Neural cell (in vitro differentiated cells): ENCODE measurements around the gene TBXA2R. TPM values are rescaled to one million over a fixed set of nuclear protein-coding genes. Genes with fewer than 3 reads are reported as not detected.

Experiments used
- H2AFZ ChIP-seq: fragments of 200-600, 300-800 bp; sonication (generic), shearing (Covaris generic); 2 replicates; pipeline ENCODE4 v1.6.0; 2014; ENCODE audit warnings: low read depth, mild to moderate bottlenecking, antibody characterized with exemption, low read length, moderate library complexity
- H3F3A ChIP-seq: fragments of 200-600 bp; shearing (Covaris generic); 2 replicates; pipeline ENCODE4 v1.6.1; 2016; ENCODE audit warnings: mild to moderate bottlenecking, moderate library complexity, mixed read lengths, antibody characterized with exemption, low read length; ENCODE audit not compliant: insufficient read depth, poor library complexity, severe bottlenecking
- H3K27ac ChIP-seq: fragments of 200-600, 300-800 bp; sonication (generic), shearing (Covaris generic); 2 replicates; pipeline ENCODE4 v1.5.1; 2014; ENCODE audit warnings: mild to moderate bottlenecking, low read length, moderate library complexity
- H3K27me3 ChIP-seq: fragments of 300-800, 200-600 bp; sonication (generic), shearing (Covaris generic); 2 replicates; pipeline ENCODE4 v1.6.0; 2014; ENCODE audit warnings: mild to moderate bottlenecking, low read depth, low read length, moderate library complexity; ENCODE audit not compliant: insufficient read depth
- H3K36me3 ChIP-seq: fragments of 300-800, 200-600 bp; sonication (generic), shearing (Covaris generic); 2 replicates; pipeline ENCODE4 v1.5.1; 2014; ENCODE audit warnings: mild to moderate bottlenecking, antibody characterized with exemption, low read length, moderate library complexity; ENCODE audit not compliant: insufficient read depth
- H3K4me2 ChIP-seq: fragments of 300-800, 200-600 bp; sonication (generic), shearing (Covaris generic); 2 replicates; pipeline ENCODE4 v1.6.0; 2014; ENCODE audit warnings: mild to moderate bottlenecking, low read length
- H3K4me3 ChIP-seq: fragments of 300-800, 200-600 bp; sonication (generic), shearing (Covaris generic); 2 replicates; pipeline ENCODE4 v1.5.1; 2014; ENCODE audit warnings: mild to moderate bottlenecking, low read length, moderate library complexity
- H3K79me2 ChIP-seq: fragments of 200-600 bp; shearing (Covaris generic); replicated peaks from 2 replicates; pipeline ENCODE4 v1.6.0; 2014; ENCODE audit warnings: mild to moderate bottlenecking, low read length, moderate library complexity; ENCODE audit not compliant: insufficient read depth
- H3K9ac ChIP-seq: fragments of 300-800, 200-600 bp; sonication (generic), shearing (Covaris generic); 2 replicates; pipeline ENCODE4 v1.6.1; 2016; ENCODE audit warnings: mild to moderate bottlenecking, low read length, mixed read lengths
- H3K9me2 ChIP-seq: fragments of 200-600 bp; shearing (Covaris generic); 2 replicates; pipeline ENCODE4 v1.6.1; 2016; ENCODE audit warnings: mild to moderate bottlenecking, low read length, mixed read lengths; ENCODE audit not compliant: insufficient read depth
- H3K9me3 ChIP-seq: fragments of 200-600, 300-800 bp; sonication (generic), shearing (Covaris generic); 2 replicates; pipeline ENCODE4 v1.6.1; 2016; ENCODE audit warnings: mild to moderate bottlenecking, mixed run types, low read length, moderate library complexity, mixed read lengths
- H4K20me1 ChIP-seq: fragments of 200-600 bp; shearing (Covaris generic); 2 replicates; pipeline ENCODE4 v1.6.1; 2016; ENCODE audit warnings: mild to moderate bottlenecking, mixed run types; ENCODE audit not compliant: insufficient read depth
- EP300 ChIP-seq: fragments of 450-650 bp; conservative IDR thresholded peaks from 2 replicates; pipeline ENCODE4 v1.6.1; 2014; ENCODE audit warnings: antibody characterized with exemption, mild to moderate bottlenecking, moderate library complexity; ENCODE audit not compliant: poor library complexity, severe bottlenecking
- EZH2 ChIP-seq: fragments of 200-600, 300-800 bp; shearing (Covaris generic), sonication (generic); IDR thresholded peaks from 2 replicates; pipeline ENCODE4 v1.6.1; 2014; ENCODE audit warnings: antibody characterized with exemption, low read length, borderline replicate concordance, mild to moderate bottlenecking; ENCODE audit not compliant: insufficient read depth, poor library complexity, severe bottlenecking
- MXI1 ChIP-seq: fragments of 450-650 bp; conservative IDR thresholded peaks from 2 replicates; pipeline ENCODE4 v1.6.1; 2014; ENCODE audit warnings: antibody characterized with exemption, mild to moderate bottlenecking; ENCODE audit not compliant: poor library complexity, severe bottlenecking
- POLR2AphosphoS5 ChIP-seq: IDR thresholded peaks from 2 replicates; pipeline ENCODE4 v1.6.1; 2012
- RAD21 ChIP-seq: fragments of 450-650 bp; conservative IDR thresholded peaks from 2 replicates; pipeline ENCODE4 v1.6.1; 2014; ENCODE audit warnings: antibody characterized with exemption, mild to moderate bottlenecking, moderate library complexity
- SMC3 ChIP-seq: fragments of 450-650 bp; conservative IDR thresholded peaks from 2 replicates; pipeline ENCODE4 v1.6.1; 2014; ENCODE audit warnings: antibody characterized with exemption, mild to moderate bottlenecking, moderate library complexity; ENCODE audit not compliant: poor library complexity
- TAF1 ChIP-seq: IDR thresholded peaks from 2 replicates; pipeline ENCODE4 v1.6.1; 2012; ENCODE audit warnings: low read depth
- polyA plus RNA-seq: library from polyadenylated mRNA; depleted of rRNA; stranded (reverse); fragments of >200 nt; gene quantifications from 2 replicates; pipeline ENCODE4 v1.2.3, GENCODE V29; 2014
- TF ChIP-seq, protein P1 (sequence below): fragments of 450-650 bp; IDR thresholded peaks from 2 replicates; pipeline ENCODE4 v1.5.1; 2014; ENCODE audit warnings: antibody characterized with exemption, mild to moderate bottlenecking, moderate library complexity; ENCODE audit not compliant: poor library complexity, severe bottlenecking
- TF ChIP-seq, protein P2 (sequence below): IDR thresholded peaks from 2 replicates; pipeline ENCODE4 v1.6.1; 2012; ENCODE audit warnings: borderline replicate concordance

The TBXA2R gene
- polyA plus RNA-seq, 1 donor from 2014 or later, result not detected

DNA sequence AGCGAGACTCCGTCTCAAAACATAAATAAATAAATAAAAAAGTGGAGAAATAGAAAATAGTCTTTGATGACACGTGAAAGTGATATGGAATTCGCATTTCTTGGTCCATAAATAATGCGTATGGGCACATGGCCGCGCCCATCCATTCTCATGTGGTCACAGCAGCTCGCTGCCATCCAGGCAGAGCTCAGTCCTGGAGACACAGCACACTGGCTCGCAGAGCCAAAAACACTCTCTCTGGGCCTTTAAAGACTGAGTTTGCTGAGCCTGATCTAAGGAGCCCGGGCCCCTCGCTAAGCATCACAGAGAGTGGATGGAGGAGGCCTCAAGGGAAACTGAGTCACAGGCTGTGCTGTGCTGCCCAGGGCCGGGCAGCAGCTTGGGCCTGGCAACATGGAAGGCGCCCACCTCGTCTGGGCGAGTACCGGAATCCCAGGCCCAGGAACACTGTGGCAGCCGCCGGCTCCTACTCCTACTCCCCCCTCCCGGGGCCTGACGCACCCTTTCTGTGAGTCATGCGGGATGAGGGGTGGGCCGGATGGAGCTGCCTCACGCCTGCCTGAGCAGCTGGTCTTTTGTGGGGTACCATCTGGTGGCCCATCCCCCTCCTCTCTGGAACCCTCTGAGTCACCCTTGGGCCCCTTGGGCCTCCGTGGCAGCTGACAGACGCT lies 48.9 kb upstream of the TBXA2R start:
- no peak for TF ChIP-seq SMC3
- TF ChIP-seq, protein P1, sequence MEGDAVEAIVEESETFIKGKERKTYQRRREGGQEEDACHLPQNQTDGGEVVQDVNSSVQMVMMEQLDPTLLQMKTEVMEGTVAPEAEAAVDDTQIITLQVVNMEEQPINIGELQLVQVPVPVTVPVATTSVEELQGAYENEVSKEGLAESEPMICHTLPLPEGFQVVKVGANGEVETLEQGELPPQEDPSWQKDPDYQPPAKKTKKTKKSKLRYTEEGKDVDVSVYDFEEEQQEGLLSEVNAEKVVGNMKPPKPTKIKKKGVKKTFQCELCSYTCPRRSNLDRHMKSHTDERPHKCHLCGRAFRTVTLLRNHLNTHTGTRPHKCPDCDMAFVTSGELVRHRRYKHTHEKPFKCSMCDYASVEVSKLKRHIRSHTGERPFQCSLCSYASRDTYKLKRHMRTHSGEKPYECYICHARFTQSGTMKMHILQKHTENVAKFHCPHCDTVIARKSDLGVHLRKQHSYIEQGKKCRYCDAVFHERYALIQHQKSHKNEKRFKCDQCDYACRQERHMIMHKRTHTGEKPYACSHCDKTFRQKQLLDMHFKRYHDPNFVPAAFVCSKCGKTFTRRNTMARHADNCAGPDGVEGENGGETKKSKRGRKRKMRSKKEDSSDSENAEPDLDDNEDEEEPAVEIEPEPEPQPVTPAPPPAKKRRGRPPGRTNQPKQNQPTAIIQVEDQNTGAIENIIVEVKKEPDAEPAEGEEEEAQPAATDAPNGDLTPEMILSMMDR, result no peak
- TF ChIP-seq EP300, result no peak
- TF ChIP-seq TAF1, result no peak
- no peak for TF ChIP-seq POLR2AphosphoS5
- TF ChIP-seq, protein P2, sequence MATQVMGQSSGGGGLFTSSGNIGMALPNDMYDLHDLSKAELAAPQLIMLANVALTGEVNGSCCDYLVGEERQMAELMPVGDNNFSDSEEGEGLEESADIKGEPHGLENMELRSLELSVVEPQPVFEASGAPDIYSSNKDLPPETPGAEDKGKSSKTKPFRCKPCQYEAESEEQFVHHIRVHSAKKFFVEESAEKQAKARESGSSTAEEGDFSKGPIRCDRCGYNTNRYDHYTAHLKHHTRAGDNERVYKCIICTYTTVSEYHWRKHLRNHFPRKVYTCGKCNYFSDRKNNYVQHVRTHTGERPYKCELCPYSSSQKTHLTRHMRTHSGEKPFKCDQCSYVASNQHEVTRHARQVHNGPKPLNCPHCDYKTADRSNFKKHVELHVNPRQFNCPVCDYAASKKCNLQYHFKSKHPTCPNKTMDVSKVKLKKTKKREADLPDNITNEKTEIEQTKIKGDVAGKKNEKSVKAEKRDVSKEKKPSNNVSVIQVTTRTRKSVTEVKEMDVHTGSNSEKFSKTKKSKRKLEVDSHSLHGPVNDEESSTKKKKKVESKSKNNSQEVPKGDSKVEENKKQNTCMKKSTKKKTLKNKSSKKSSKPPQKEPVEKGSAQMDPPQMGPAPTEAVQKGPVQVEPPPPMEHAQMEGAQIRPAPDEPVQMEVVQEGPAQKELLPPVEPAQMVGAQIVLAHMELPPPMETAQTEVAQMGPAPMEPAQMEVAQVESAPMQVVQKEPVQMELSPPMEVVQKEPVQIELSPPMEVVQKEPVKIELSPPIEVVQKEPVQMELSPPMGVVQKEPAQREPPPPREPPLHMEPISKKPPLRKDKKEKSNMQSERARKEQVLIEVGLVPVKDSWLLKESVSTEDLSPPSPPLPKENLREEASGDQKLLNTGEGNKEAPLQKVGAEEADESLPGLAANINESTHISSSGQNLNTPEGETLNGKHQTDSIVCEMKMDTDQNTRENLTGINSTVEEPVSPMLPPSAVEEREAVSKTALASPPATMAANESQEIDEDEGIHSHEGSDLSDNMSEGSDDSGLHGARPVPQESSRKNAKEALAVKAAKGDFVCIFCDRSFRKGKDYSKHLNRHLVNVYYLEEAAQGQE, result no peak
- TF ChIP-seq MXI1, result no peak
- no peak for TF ChIP-seq EZH2
- TF ChIP-seq RAD21, result no peak
- no peaks in the 10 kb centered on the region for H3F3A ChIP-seq
- no peaks in the 10 kb centered on the region for H3K9me3 ChIP-seq
- no peaks in the 10 kb centered on the region for H3K9me2 ChIP-seq
- no peaks in the 10 kb centered on the region for H3K27me3 ChIP-seq
- H4K20me1 ChIP-seq, result no peaks in the 10 kb centered on the region
- no peak overlapping the region for H2AFZ ChIP-seq
- no peak overlapping the region for H3K4me3 ChIP-seq
- no peaks in the 10 kb centered on the region for H3K79me2 ChIP-seq
- H3K27ac ChIP-seq, result no peak overlapping the region
- peaks cover 5% of the 10 kb centered on the region for H3K36me3 ChIP-seq
- H3K4me2 ChIP-seq, result no peak overlapping the region
- no peak overlapping the region for H3K9ac ChIP-seq

DNA sequence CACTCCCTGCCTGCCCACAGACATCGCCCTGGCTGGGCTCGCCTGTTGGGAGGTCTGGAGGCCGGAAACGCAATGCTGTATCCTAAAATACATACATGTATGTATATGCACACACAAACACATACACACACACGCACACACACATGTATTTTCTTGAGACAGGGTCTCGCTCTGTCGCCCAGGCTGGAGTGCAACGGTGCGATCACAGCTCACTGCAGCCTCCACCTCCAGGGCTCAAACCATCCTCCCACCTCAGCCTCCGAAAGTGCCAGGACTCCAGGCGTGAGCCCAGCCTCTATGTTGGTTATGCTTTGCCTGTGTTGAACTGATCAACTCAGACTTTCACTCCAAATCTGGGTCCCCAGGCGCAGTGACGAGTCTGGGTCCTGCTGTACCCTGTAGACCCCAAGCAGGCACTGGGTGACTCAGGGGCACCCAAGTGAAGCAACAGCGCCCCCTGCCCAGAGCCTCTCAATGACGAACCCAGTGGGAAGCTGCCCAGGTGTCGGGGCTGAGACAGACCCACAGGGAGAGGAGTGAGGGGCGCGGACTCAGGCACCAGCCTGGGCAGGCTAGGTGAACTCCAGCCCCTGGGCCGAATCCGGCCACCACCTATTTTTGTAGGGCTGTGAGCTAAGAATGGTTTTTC lies 47.3 kb upstream of the TBXA2R start:
- Histone ChIP-seq H3K4me3 (no peak overlapping the region), H4K20me1 (no peaks in the 10 kb centered on the region), H2AFZ (no peak overlapping the region), H3K9ac (no peak overlapping the region), H3K27me3 (no peaks in the 10 kb centered on the region), H3K4me2 (no peak overlapping the region), H3K9me2 (no peaks in the 10 kb centered on the region), H3K79me2 (no peaks in the 10 kb centered on the region), H3K9me3 (no peaks in the 10 kb centered on the region), H3F3A (no peaks in the 10 kb centered on the region), H3K27ac (no peak overlapping the region), H3K36me3 (peaks cover 5% of the 10 kb centered on the region)
- TF ChIP-seq, protein P1, result no peak
- no peak for TF ChIP-seq RAD21
- TF ChIP-seq POLR2AphosphoS5, result no peak
- TF ChIP-seq, protein P2, result no peak
- TF ChIP-seq SMC3, result no peak
- TF ChIP-seq EZH2, result no peak
- no peak for TF ChIP-seq MXI1
